MM.1S (cell line): ENCODE measurements around the gene MFNG.

Experiments used
- DNase-seq: peaks from one replicate; pipeline ENCODE4 v3.0.0-alpha.2; 2015
- H2AFZ ChIP-seq: fragments of 300-600 bp; sonication (generic); 2 replicates; pipeline ENCODE4 v1.6.0; 2016; ENCODE audit warnings: antibody characterized with exemption, low read length
- H3F3A ChIP-seq: fragments of 300-600 bp; sonication (generic); 2 replicates; pipeline ENCODE4 v1.6.1; 2016; ENCODE audit warnings: mild to moderate bottlenecking, antibody characterized with exemption, low read length, moderate library complexity, mixed read lengths; ENCODE audit not compliant: insufficient read depth
- H3K27ac ChIP-seq: fragments of 300-600 bp; sonication (generic); 2 replicates; pipeline ENCODE4 v1.5.1; 2016; ENCODE audit warnings: mild to moderate bottlenecking, low read length
- H3K27me3 ChIP-seq: fragments of 300-600 bp; sonication (generic); replicated peaks from 2 replicates; pipeline ENCODE4 v1.6.0; 2016; ENCODE audit warnings: low read length; ENCODE audit not compliant: insufficient read depth
- H3K36me3 ChIP-seq: fragments of 300-600 bp; sonication (generic); replicated peaks from 2 replicates; pipeline ENCODE4 v1.6.1; 2016; ENCODE audit warnings: mild to moderate bottlenecking, low read length, mixed read lengths; ENCODE audit not compliant: insufficient read depth
- H3K4me1 ChIP-seq: fragments of 300-600 bp; sonication (generic); 2 replicates; pipeline ENCODE4 v1.6.1; 2016; ENCODE audit warnings: low read length, mixed read lengths
- H3K4me2 ChIP-seq: fragments of 300-600 bp; sonication (generic); 2 replicates; pipeline ENCODE4 v1.6.0; 2016; ENCODE audit warnings: low read depth, low read length
- H3K4me3 ChIP-seq: fragments of 300-600 bp; sonication (generic); 2 replicates; pipeline ENCODE4 v1.5.1; 2016; ENCODE audit warnings: low read length, mixed read lengths
- H3K79me2 ChIP-seq: fragments of 300-600 bp; sonication (generic); 2 replicates; pipeline ENCODE4 v1.6.1; 2016; ENCODE audit warnings: mixed run types, low read length, mixed read lengths
- H3K9ac ChIP-seq: fragments of 300-600 bp; sonication (generic); 2 replicates; pipeline ENCODE4 v1.6.1; 2016; ENCODE audit warnings: low read length, mixed read lengths
- H3K9me2 ChIP-seq: fragments of 300-600 bp; sonication (generic); replicated peaks from 2 replicates; pipeline ENCODE4 v1.6.1; 2016; ENCODE audit warnings: mild to moderate bottlenecking, low read length, mixed read lengths; ENCODE audit not compliant: insufficient read depth
- H3K9me3 ChIP-seq: fragments of 300-600 bp; sonication (generic); replicated peaks from 2 replicates; pipeline ENCODE4 v1.6.1; 2016; ENCODE audit warnings: mild to moderate bottlenecking, low read length, mixed read lengths; ENCODE audit not compliant: insufficient read depth
- H4K20me1 ChIP-seq: fragments of 300-600 bp; sonication (generic); 2 replicates; pipeline ENCODE4 v1.6.1; 2016; ENCODE audit warnings: mild to moderate bottlenecking, low read length, moderate library complexity, mixed read lengths; ENCODE audit not compliant: insufficient read depth
- CTCF ChIP-seq: fragments of 300-600 bp; sonication (generic); IDR thresholded peaks from 2 replicates; pipeline ENCODE4 v1.5.1; 2016; ENCODE audit warnings: antibody characterized with exemption, low read length, mixed read lengths
- EZH2 ChIP-seq: fragments of 300-600 bp; sonication (generic); optimal IDR thresholded peaks from 2 replicates; pipeline ENCODE3; 2017; ENCODE audit warnings: low read depth, mild to moderate bottlenecking, antibody characterized with exemption, low read length, mixed read lengths
- EZH2phosphoT487 ChIP-seq: fragments of 300-600 bp; sonication (generic); IDR thresholded peaks from 2 replicates; pipeline ENCODE4 v1.6.1; 2018; ENCODE audit warnings: antibody characterized with exemption, low read length

MFNG gene

GRCh38 chr22:37525746-37526350 is 39.7 kb upstream of the MFNG start:
- Histone ChIP-seq H3K9me3 (no peaks in the 10 kb centered on the region), H3K27ac (no peak overlapping the region), H2AFZ (no peak overlapping the region), H3K4me3 (no peak overlapping the region), H3F3A (no peaks in the 10 kb centered on the region), H3K9ac (no peak overlapping the region), H3K79me2 (no peaks in the 10 kb centered on the region), H4K20me1 (no peaks in the 10 kb centered on the region), H3K4me2 (no peak overlapping the region), H3K4me1 (no peaks in the 10 kb centered on the region), H3K27me3 (peaks cover 59% of the 10 kb centered on the region), H3K36me3 (no peaks in the 10 kb centered on the region), H3K9me2 (no peaks in the 10 kb centered on the region)
- no peak for DNase-seq
- TF ChIP-seq EZH2phosphoT487 (no peak), CTCF (no peak), EZH2 (no peak)

- no peak overlapping the region for H3K4me3 ChIP-seq
- no peaks in the 10 kb centered on the region for H3K36me3 ChIP-seq
- no peak for DNase-seq
- H2AFZ ChIP-seq, result no peak overlapping the region
- no peak overlapping the region for H3K27ac ChIP-seq
- H3K4me1 ChIP-seq, result no peaks in the 10 kb centered on the region
- no peak overlapping the region for H3K9ac ChIP-seq
- no peak overlapping the region for H3K4me2 ChIP-seq
- H3K79me2 ChIP-seq, result no peaks in the 10 kb centered on the region
- no peaks in the 10 kb centered on the region for H3K9me2 ChIP-seq
- H3K27me3 ChIP-seq, result peaks cover 65% of the 10 kb centered on the region
- H3K9me3 ChIP-seq, result no peaks in the 10 kb centered on the region
- no peaks in the 10 kb centered on the region for H4K20me1 ChIP-seq
- H3F3A ChIP-seq, result no peaks in the 10 kb centered on the region
- TF ChIP-seq EZH2phosphoT487 (no peak), CTCF (no peak), EZH2 (no peak)
Measured at GRCh38 chr22:37525073-37525745, 39.0 kb upstream of the MFNG start.

GRCh38 chr22:37522482-37522881 is 36.3 kb upstream of the MFNG start:
- H2AFZ ChIP-seq, result no peak overlapping the region
- H3F3A ChIP-seq, result no peaks in the 10 kb centered on the region
- no peak overlapping the region for H3K27ac ChIP-seq
- no peaks in the 10 kb centered on the region for H4K20me1 ChIP-seq
- no peaks in the 10 kb centered on the region for H3K79me2 ChIP-seq
- no peaks in the 10 kb centered on the region for H3K9me3 ChIP-seq
- H3K9ac ChIP-seq, result no peak overlapping the region
- no peaks in the 10 kb centered on the region for H3K4me1 ChIP-seq
- TF ChIP-seq EZH2 (no peak), EZH2phosphoT487 (no peak), CTCF (no peak)
- no peaks in the 10 kb centered on the region for H3K9me2 ChIP-seq
- H3K4me2 ChIP-seq, result no peak overlapping the region
- peaks cover 88% of the 10 kb centered on the region for H3K27me3 ChIP-seq
- H3K36me3 ChIP-seq, result no peaks in the 10 kb centered on the region
- H3K4me3 ChIP-seq, result no peak overlapping the region
- no peak for DNase-seq
